ENCODE results near the gene GNAO1.

- no peak for TF ChIP-seq EZH2phosphoT487 (IDR thresholded peaks at IDR 0.05; ENCODE audit: low read length)
- TF ChIP-seq, protein P1, sequence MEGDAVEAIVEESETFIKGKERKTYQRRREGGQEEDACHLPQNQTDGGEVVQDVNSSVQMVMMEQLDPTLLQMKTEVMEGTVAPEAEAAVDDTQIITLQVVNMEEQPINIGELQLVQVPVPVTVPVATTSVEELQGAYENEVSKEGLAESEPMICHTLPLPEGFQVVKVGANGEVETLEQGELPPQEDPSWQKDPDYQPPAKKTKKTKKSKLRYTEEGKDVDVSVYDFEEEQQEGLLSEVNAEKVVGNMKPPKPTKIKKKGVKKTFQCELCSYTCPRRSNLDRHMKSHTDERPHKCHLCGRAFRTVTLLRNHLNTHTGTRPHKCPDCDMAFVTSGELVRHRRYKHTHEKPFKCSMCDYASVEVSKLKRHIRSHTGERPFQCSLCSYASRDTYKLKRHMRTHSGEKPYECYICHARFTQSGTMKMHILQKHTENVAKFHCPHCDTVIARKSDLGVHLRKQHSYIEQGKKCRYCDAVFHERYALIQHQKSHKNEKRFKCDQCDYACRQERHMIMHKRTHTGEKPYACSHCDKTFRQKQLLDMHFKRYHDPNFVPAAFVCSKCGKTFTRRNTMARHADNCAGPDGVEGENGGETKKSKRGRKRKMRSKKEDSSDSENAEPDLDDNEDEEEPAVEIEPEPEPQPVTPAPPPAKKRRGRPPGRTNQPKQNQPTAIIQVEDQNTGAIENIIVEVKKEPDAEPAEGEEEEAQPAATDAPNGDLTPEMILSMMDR (IDR thresholded peaks at IDR 0.05; ENCODE audit: low read length) = no peak
- no peak for TF ChIP-seq EZH2 (optimal IDR thresholded peaks at IDR 0.05; ENCODE audit: low read depth, low read length)
Observed at GRCh38 chr16:56265184-56265583, 73.9 kb downstream of the GNAO1 start.

Data from MM.1S (cell line).